ENCODE measurements around the gene TNPO3.

DNA sequence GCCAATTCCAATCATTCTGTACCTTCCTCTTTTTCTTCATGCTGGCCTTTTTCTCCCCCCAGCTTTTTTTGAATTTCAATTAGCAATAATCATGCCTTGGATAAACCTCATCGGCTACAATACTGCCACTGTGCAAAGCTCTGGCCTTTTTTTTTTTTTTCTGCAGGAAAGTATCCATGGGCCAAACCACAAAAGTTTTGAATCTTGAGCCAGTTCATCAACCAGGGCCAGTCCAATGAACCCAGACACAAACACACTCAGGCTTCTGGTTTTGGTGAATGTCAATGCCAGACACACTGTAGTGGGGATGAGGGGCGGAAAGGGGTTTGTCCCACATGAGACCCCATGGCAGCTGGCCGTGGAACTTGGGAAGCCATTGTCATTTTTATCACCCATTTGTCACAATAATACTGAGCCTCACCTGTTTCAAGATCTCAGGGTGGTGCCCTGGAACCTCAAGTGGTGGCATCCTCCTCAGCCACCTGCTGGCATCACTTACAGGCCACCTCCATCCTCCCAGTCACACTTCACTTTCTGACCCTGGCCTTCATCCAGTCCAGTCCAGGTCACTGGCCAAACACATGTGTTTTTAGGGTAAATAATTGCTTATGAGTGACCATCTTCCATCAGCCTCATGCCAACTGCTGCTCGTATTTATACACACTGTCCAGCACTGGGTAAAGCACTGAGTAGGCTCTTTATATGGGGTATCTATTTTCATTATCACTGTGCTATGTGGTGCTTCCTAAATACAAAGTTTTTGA is 48.8 kb upstream of the TNPO3 start:
- no peak for TF ChIP-seq CEBPB (IDR thresholded peaks at IDR 0.05; ENCODE audit: low read depth)
- TF ChIP-seq, protein P1, sequence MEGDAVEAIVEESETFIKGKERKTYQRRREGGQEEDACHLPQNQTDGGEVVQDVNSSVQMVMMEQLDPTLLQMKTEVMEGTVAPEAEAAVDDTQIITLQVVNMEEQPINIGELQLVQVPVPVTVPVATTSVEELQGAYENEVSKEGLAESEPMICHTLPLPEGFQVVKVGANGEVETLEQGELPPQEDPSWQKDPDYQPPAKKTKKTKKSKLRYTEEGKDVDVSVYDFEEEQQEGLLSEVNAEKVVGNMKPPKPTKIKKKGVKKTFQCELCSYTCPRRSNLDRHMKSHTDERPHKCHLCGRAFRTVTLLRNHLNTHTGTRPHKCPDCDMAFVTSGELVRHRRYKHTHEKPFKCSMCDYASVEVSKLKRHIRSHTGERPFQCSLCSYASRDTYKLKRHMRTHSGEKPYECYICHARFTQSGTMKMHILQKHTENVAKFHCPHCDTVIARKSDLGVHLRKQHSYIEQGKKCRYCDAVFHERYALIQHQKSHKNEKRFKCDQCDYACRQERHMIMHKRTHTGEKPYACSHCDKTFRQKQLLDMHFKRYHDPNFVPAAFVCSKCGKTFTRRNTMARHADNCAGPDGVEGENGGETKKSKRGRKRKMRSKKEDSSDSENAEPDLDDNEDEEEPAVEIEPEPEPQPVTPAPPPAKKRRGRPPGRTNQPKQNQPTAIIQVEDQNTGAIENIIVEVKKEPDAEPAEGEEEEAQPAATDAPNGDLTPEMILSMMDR (IDR thresholded peaks at IDR 0.05 in 2 of 3, conservative IDR thresholded peaks at IDR 0.05 in 1 of 3; ENCODE audit: borderline replicate concordance in 1 of 3, insufficient read depth in 1 of 3, low read depth in 2 of 3, low read length in 2 of 3): no peak
- TF ChIP-seq, protein P2, sequence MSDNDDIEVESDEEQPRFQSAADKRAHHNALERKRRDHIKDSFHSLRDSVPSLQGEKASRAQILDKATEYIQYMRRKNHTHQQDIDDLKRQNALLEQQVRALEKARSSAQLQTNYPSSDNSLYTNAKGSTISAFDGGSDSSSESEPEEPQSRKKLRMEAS (IDR thresholded peaks at IDR 0.05): no peak
- TF ChIP-seq POLR2AphosphoS5 (IDR thresholded peaks at IDR 0.05; ENCODE audit: low read depth, low read length): no peak
